Measurements from ENCODE around the gene NUP214.
"Not testable (repeated sequence)": the region's sequence is repeated elsewhere in the genome, so short reads cannot be mapped to it uniquely, and the experiment has no call there.

The NUP214 gene

GRCh38 chr9:131116281-131117120, 8.9 kb upstream of the NUP214 start:
- no peak for DNase-seq

- no peak for DNase-seq
These were observed 8.1 kb upstream of the NUP214 start for GRCh38 chr9:131117121-131117761.

- DNase-seq, result no peak
These were observed 7.6 kb upstream of the NUP214 start for GRCh38 chr9:131117762-131118145.

- DNase-seq, result no peak
These were observed 5.8 kb upstream of the NUP214 start for GRCh38 chr9:131119600-131119999.

GRCh38 chr9:131120620-131121228, 4.7 kb upstream of the NUP214 start:
- no peak for DNase-seq

GRCh38 chr9:131121346-131121745, 4.0 kb upstream of the NUP214 start:
- no peak for DNase-seq

GRCh38 chr9:131122158-131122557, 3.2 kb upstream of the NUP214 start:
- no peak for DNase-seq

GRCh38 chr9:131125038-131125287, 423 bp upstream of the NUP214 start:
- peak in 1 of 3 donors; percentile 3 for DNase-seq

- DNase-seq, result no peak
These were observed 657 bp downstream of the NUP214 start for GRCh38 chr9:131126059-131126426.

- no peak for DNase-seq
These were observed 3.8 kb downstream of the NUP214 start for GRCh38 chr9:131129183-131129582.

GRCh38 chr9:131138676-131139075, 13.3 kb downstream of the NUP214 start:
- DNase-seq, result no peak

GRCh38 chr9:131140112-131140511, 14.7 kb downstream of the NUP214 start:
- no peak for DNase-seq

- no peak for DNase-seq
These were observed 15.2 kb downstream of the NUP214 start for GRCh38 chr9:131140550-131140949.

- DNase-seq, result no peak
These were observed 16.8 kb downstream of the NUP214 start for GRCh38 chr9:131142160-131142559.

GRCh38 chr9:131144201-131144600, 18.8 kb downstream of the NUP214 start:
- DNase-seq, result no peak

- DNase-seq, result no peak
These were observed 19.9 kb downstream of the NUP214 start for GRCh38 chr9:131145245-131145644.

- no peak for DNase-seq
These were observed 20.8 kb downstream of the NUP214 start for GRCh38 chr9:131146186-131146585.

GRCh38 chr9:131148276-131148675, 22.9 kb downstream of the NUP214 start:
- no peak for DNase-seq

GRCh38 chr9:131148966-131149687, 23.7 kb downstream of the NUP214 start:
- no peak for DNase-seq

GRCh38 chr9:131149688-131150053, 24.3 kb downstream of the NUP214 start:
- DNase-seq, result no peak

- no peak for DNase-seq
These were observed 28.2 kb downstream of the NUP214 start for GRCh38 chr9:131153595-131153994.

- DNase-seq, result not testable (repeated sequence)
These were observed 33.3 kb downstream of the NUP214 start for GRCh38 chr9:131158673-131159072.

- no peak for DNase-seq
These were observed 35.2 kb downstream of the NUP214 start for GRCh38 chr9:131160416-131161112.

All from suppressor macrophage treated with lipopolysaccharide for 1 hour (primary cell).